H1 (cell line): ENCODE results near the gene BOLL. TPM values are rescaled to one million over a fixed set of nuclear protein-coding genes. Genes with fewer than 3 reads are reported as not detected.

Source experiments
- CTCF ChIA-PET: fragments of 300-600 bp; sonication (Branson Sonifier 250); formaldehyde crosslinking; loops from one replicate; lab custom pipeline; 2021; ENCODE audit not compliant: partially characterized antibody; lab: Charles Lee
- POLR2A ChIA-PET: fragments of 300-600 bp; sonication (Branson Sonifier 250); formaldehyde crosslinking; loops from one replicate; lab custom pipeline; 2021; ENCODE audit warnings: inconsistent platforms; ENCODE audit not compliant: partially characterized antibody; lab: Charles Lee
- DNase-seq, 2 experiments: peaks; one replicate each; pipeline versions ENCODE4 v3.0.0 to v3.0.0-alpha.2; 2010 to 2022; ENCODE audit warnings: low spot score in 2 of 2, low read depth in 1 of 2, mixed read lengths in 1 of 2
- FAIRE-seq: peaks from 2 replicates; lab custom pipeline; 2011; peaks lifted over from hg19 to GRCh38; lab: Jason Lieb, UNC
- H2AFZ ChIP-seq: 2 replicates; pipeline ENCODE4 v1.8.1; 2012; ENCODE audit warnings: low read length, inconsistent platforms
- H2AK5ac ChIP-seq: 2 replicates; pipeline ENCODE4 v1.6.1; 2013; ENCODE audit warnings: low read depth, low read length
- H2BK120ac ChIP-seq: replicated peaks from 2 replicates; pipeline ENCODE3; 2013; ENCODE audit warnings: low read depth, low read length, inconsistent platforms
- H2BK12ac ChIP-seq: 2 replicates; pipeline ENCODE4 v1.6.1; 2013; ENCODE audit warnings: low read depth, low read length
- H2BK15ac ChIP-seq: 2 replicates; pipeline ENCODE4 v1.6.1; 2013; ENCODE audit warnings: low read length
- H2BK20ac ChIP-seq: 2 replicates; pipeline ENCODE4 v1.6.1; 2013; ENCODE audit warnings: low read length
- H2BK5ac ChIP-seq: 2 replicates; pipeline ENCODE4 v1.6.1; 2013; ENCODE audit warnings: low read depth, low read length
- H3K14ac ChIP-seq: 2 replicates; pipeline ENCODE4 v1.6.1; 2013; ENCODE audit warnings: inconsistent platforms; ENCODE audit not compliant: insufficient read length
- H3K18ac ChIP-seq: 2 replicates; pipeline ENCODE4 v1.6.1; 2013; ENCODE audit warnings: low read length; ENCODE audit errors: extremely low read depth
- H3K23ac ChIP-seq: 2 replicates; pipeline ENCODE4 v1.6.1; 2013; ENCODE audit warnings: inconsistent platforms; ENCODE audit not compliant: insufficient read length
- H3K23me2 ChIP-seq: 2 replicates; pipeline ENCODE4 v1.6.1; 2013; ENCODE audit warnings: low read depth, low read length
- H3K27ac ChIP-seq: 2 replicates; pipeline ENCODE4 v1.6.1; 2011; ENCODE audit warnings: low read depth, low read length, inconsistent platforms
- H3K27me3 ChIP-seq, 4 experiments: replicated peaks in 1 of 4; 1 replicate in 1 of 4; 2 replicates in 3 of 4; pipeline versions ENCODE4 v1.6.1 to v1.8.1; 2011 to 2013; ENCODE audit warnings: low read length in 3 of 4, mild to moderate bottlenecking in 3 of 4, inconsistent platforms in 2 of 4, mixed read lengths in 2 of 4, moderate library complexity in 1 of 4; ENCODE audit not compliant: control insufficient read depth in 3 of 4, insufficient read depth in 3 of 4; ENCODE audit errors: extremely low read depth in 1 of 4
- H3K36me3 ChIP-seq, 4 experiments: 2 replicates each; pipeline versions ENCODE4 v1.6.1 to v1.8.1; 2011 to 2013; ENCODE audit warnings: mild to moderate bottlenecking in 4 of 4, low read length in 3 of 4, moderate library complexity in 2 of 4, control low read depth in 1 of 4, inconsistent platforms in 1 of 4; ENCODE audit not compliant: insufficient read depth in 4 of 4, control insufficient read depth in 2 of 4
- H3K4ac ChIP-seq: replicated peaks from 2 replicates; pipeline ENCODE3; 2013; ENCODE audit warnings: low read length, low read depth, mixed read lengths, inconsistent platforms; ENCODE audit not compliant: insufficient read length
- H3K4me1 ChIP-seq, 4 experiments: replicated peaks in 1 of 4; 1 replicate in 1 of 4; 2 replicates in 3 of 4; pipeline versions ENCODE4 v1.6.1 to v1.8.1; 2011 to 2013; ENCODE audit warnings: low read length in 3 of 4, inconsistent platforms in 2 of 4, mixed read lengths in 1 of 4; ENCODE audit not compliant: insufficient read depth in 4 of 4, control insufficient read depth in 3 of 4
- H3K4me2 ChIP-seq, 2 experiments: 2 replicates each; pipeline versions ENCODE4 v1.6.1 to v1.8.1; 2011 to 2013; ENCODE audit warnings: low read depth in 2 of 2, low read length in 2 of 2, control low read depth in 1 of 2, inconsistent platforms in 1 of 2, mild to moderate bottlenecking in 1 of 2; ENCODE audit not compliant: insufficient read depth in 1 of 2
- H3K4me3 ChIP-seq, 4 experiments: fragments of 200-600, 300-600 bp in 1 of 4; sonication (generic), shearing (Covaris generic), sonication (Bioruptor Twin) in 1 of 4; 2 replicates each; pipeline versions ENCODE4 v1.5.1 to v1.8.1; 2011 to 2016; ENCODE audit warnings: low read length in 4 of 4, low read depth in 3 of 4, control low read depth in 2 of 4, inconsistent platforms in 2 of 4, mild to moderate bottlenecking in 2 of 4, mixed read lengths in 1 of 4, moderate library complexity in 1 of 4; ENCODE audit not compliant: insufficient read depth in 2 of 4; ENCODE audit errors: extremely low read depth in 1 of 4
- H3K56ac ChIP-seq: replicated peaks from 2 replicates; pipeline ENCODE3; 2013; ENCODE audit warnings: low read depth, mild to moderate bottlenecking, mixed read lengths, low read length, inconsistent platforms; ENCODE audit not compliant: insufficient read length
- H3K79me1 ChIP-seq: 2 replicates; pipeline ENCODE4 v1.6.1; 2013; ENCODE audit warnings: low read depth, low read length, control low read depth
- H3K79me2 ChIP-seq, 2 experiments: 2 replicates each; pipeline versions ENCODE4 v1.6.1 to v1.8.1; 2012 to 2013; ENCODE audit warnings: low read length in 2 of 2, mild to moderate bottlenecking in 2 of 2, inconsistent platforms in 1 of 2; ENCODE audit not compliant: insufficient read depth in 2 of 2, control insufficient read depth in 1 of 2
- H3K9ac ChIP-seq, 4 experiments: replicated peaks in 1 of 4; 1 replicate in 1 of 4; 2 replicates in 3 of 4; pipeline versions ENCODE4 v1.6.1 to v1.8.1; 2011 to 2013; ENCODE audit warnings: low read depth in 3 of 4, low read length in 3 of 4, control low read depth in 2 of 4, mild to moderate bottlenecking in 2 of 4, moderate library complexity in 2 of 4, inconsistent platforms in 1 of 4; ENCODE audit errors: extremely low read depth in 1 of 4
- H3K9me3 ChIP-seq, 2 experiments: 2 replicates each; pipeline versions ENCODE4 v1.6.1 to v1.8.1; 2012 to 2013; ENCODE audit warnings: mild to moderate bottlenecking in 2 of 2, moderate library complexity in 2 of 2, control low read depth in 1 of 2, inconsistent platforms in 1 of 2, low read depth in 1 of 2, low read length in 1 of 2, mixed read lengths in 1 of 2; ENCODE audit not compliant: insufficient read depth in 2 of 2
- H4K20me1 ChIP-seq, 2 experiments: replicated peaks in 1 of 2; 2 replicates each; pipeline versions ENCODE3 to v1.8.1; 2011 to 2013; ENCODE audit warnings: inconsistent platforms in 2 of 2, low read length in 2 of 2, mild to moderate bottlenecking in 1 of 2; ENCODE audit not compliant: insufficient read depth in 2 of 2, control insufficient read depth in 1 of 2
- H4K5ac ChIP-seq: 2 replicates; pipeline ENCODE4 v1.6.1; 2013; ENCODE audit warnings: low read length, low read depth, mixed read lengths, inconsistent platforms; ENCODE audit not compliant: insufficient read length
- H4K8ac ChIP-seq: 2 replicates; pipeline ENCODE4 v1.8.0; 2013; ENCODE audit warnings: mild to moderate bottlenecking, moderate library complexity, low read length, inconsistent platforms; ENCODE audit not compliant: insufficient read depth; ENCODE audit errors: extremely low read depth
- H4K91ac ChIP-seq: replicated peaks from 2 replicates; pipeline ENCODE3; 2013; ENCODE audit warnings: low read length, mixed read lengths, inconsistent platforms; ENCODE audit not compliant: insufficient read length
- ASH2L ChIP-seq: fragments of 200-600, 300-600 bp; sonication (generic); IDR thresholded peaks from one replicate; pipeline ENCODE4 v1.7.1; 2017; ENCODE audit warnings: low read length
- CHD2 ChIP-seq: IDR thresholded peaks from 2 replicates; pipeline ENCODE4 v1.6.1; 2012; ENCODE audit warnings: low read length, improper control_type of control experiment
- EZH2 ChIP-seq: fragments of 200-600 bp; sonication (generic); IDR thresholded peaks from 2 replicates; pipeline ENCODE4 v1.7.1; 2012; ENCODE audit warnings: low read depth, mild to moderate bottlenecking, moderate library complexity, low read length, inconsistent platforms; ENCODE audit not compliant: severe bottlenecking
- JUN ChIP-seq: IDR thresholded peaks from 2 replicates; pipeline ENCODE4 v1.6.1; 2011; ENCODE audit warnings: low read depth, mild to moderate bottlenecking, improper control_type of control experiment, low read length
- POLR2AphosphoS5 ChIP-seq: IDR thresholded peaks from 2 replicates; pipeline ENCODE4 v1.6.1; 2011; ENCODE audit warnings: low read depth, low read length
- polyA plus RNA-seq, 7 experiments: library from polyadenylated mRNA; depleted of rRNA in 3 of 7; stranded (reverse) in 5 of 7; unstranded in 2 of 7; fragments of >200 nt in 5 of 7; fragments of 200-250 nt in 2 of 7; gene quantifications; 1 replicate in 5 of 7; 2 replicates in 1 of 7; 4 replicates in 1 of 7; pipeline versions ENCODE4 v1.2.1 to v1.2.3, GENCODE V29; 2011 to 2013; ENCODE audit warnings: missing spikeins in 2 of 7, mixed read lengths in 2 of 7
- total RNA-seq: library from RNA; stranded (reverse); fragmentation: NEBNext Ultra II Directional; extraction: Animal tissue kit (Norgen Biotek cat#: 25700); gene quantifications from 2 replicates; pipeline ENCODE4 v1.2.1, GENCODE V29; 2021
- TF ChIP-seq, protein P1 (sequence below): IDR thresholded peaks from 2 replicates; pipeline ENCODE4 v1.6.1; 2012; ENCODE audit warnings: inconsistent platforms

BOLL gene
- total and polyA plus RNA-seq, 2 of the 8 experiments (the other 6 are each of a cell fraction or from before 2014, with no cell fraction given), result not detected

DNA sequence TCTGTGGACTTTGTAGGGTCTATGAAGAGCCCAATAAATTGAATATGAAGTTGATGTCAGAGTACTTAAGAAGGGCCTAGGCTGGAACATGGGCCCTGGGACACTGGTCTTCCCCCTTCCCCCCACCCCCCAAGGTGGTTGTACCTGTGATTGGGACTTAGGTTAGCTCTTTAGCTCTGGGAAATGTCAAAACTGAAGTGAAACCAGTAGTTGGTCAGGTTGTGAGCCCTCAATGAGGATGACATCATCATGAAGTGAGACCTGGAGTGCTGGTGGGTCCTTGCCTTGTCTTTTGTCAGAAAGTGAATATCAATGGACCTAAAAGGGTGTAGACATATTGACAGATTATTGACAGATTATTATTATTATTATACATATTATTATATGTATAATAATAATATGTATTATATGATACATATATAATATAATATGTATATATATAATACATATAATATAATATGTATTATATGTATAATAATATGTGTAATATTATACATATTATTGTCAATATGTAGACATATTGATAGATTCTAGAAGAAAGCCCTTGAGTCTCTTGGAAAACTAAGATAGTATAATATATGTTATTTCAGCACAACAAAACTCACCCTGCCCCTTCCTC, 74.6 kb downstream of the BOLL start:
- Histone ChIP-seq H2BK20ac (no peak overlapping the region), H3K27me3 (no peaks in the 10 kb centered on the region; a peak in 1 of 7 replicates), H3K4me3 (no peak overlapping the region), H3K36me3 (peaks cover 3 to 18% (median 5%) of the 10 kb centered on the region in 4 experiments; a peak in 5 of 8 replicates), H2BK12ac (no peak overlapping the region), H2BK5ac (no peak overlapping the region), H4K8ac (no peak overlapping the region), H3K18ac (no peak overlapping the region), H2AFZ (no peak overlapping the region), H3K23ac (no peak overlapping the region), H3K79me2 (peaks cover 21 to 59% of the 10 kb centered on the region in 2 experiments), H2BK120ac (no peak overlapping the region), H2AK5ac (no peak overlapping the region), H3K23me2 (peaks cover 17% of the 10 kb centered on the region), H4K91ac (no peak overlapping the region), H3K4me1 (peaks cover 0 to 7% (median 5%) of the 10 kb centered on the region in 4 experiments; a peak in 4 of 7 replicates), H3K79me1 (peaks cover 7% of the 10 kb centered on the region), H4K20me1 (peaks cover 16 to 28% of the 10 kb centered on the region in 2 experiments), H2BK15ac (no peak overlapping the region), H3K9me3 (no peaks in the 10 kb centered on the region), H4K5ac (no peak overlapping the region), H3K4me2 (no peak overlapping the region), H3K4ac (no peak overlapping the region), H3K27ac (no peak overlapping the region), H3K14ac (no peak overlapping the region), H3K56ac (no peak overlapping the region), H3K9ac (no peak overlapping the region)
- TF ChIP-seq JUN (no peak), ASH2L (no peak), CHD2 (no peak), POLR2AphosphoS5 (no peak), EZH2 (no peak)
- TF ChIP-seq, protein P1, sequence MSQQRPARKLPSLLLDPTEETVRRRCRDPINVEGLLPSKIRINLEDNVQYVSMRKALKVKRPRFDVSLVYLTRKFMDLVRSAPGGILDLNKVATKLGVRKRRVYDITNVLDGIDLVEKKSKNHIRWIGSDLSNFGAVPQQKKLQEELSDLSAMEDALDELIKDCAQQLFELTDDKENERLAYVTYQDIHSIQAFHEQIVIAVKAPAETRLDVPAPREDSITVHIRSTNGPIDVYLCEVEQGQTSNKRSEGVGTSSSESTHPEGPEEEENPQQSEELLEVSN, result no peak
- ChIA-PET CTCF (interaction anchor here (1.1 kb wide), 1 partner anchor 70 kb away, joined by 3 read pairs; no protein-coding TSS in a partner anchor), POLR2A (no interaction called here)
- FAIRE-seq, result no peak
- DNase-seq, result no peak
